HEK293 (cell line): ENCODE results near the gene GTF3C4.

ENCODE experiments used
- CTCF ChIA-PET: fragments of 350-600 bp; formaldehyde crosslinking; extraction: SDS; loops from one replicate; lab custom pipeline; 2021; ENCODE audit warnings: antibody characterized with exemption; lab: Yijun Ruan, JAX
- POLR2A ChIA-PET: fragments of 300-600 bp; formaldehyde crosslinking; extraction: SDS; loops from one replicate; lab custom pipeline; 2020; ENCODE audit warnings: antibody characterized with exemption, inconsistent platforms; lab: Yijun Ruan, JAX
- H3K27ac ChIP-seq: fragments of 200-500 bp; sonication (Bioruptor generic); 2 replicates; pipeline ENCODE4 v1.5.1; 2014; ENCODE audit warnings: low read depth, low read length, control low read depth, inconsistent platforms; ENCODE audit errors: extremely low read depth
- H3K36me3 ChIP-seq, 2 experiments: fragments of 200-500 bp in 1 of 2; sonication (Bioruptor generic) in 1 of 2; 1 replicate in 1 of 2; 2 replicates in 1 of 2; pipeline ENCODE4 v1.5.1; 2014 to 2017; ENCODE audit warnings: inconsistent platforms in 2 of 2, low read length in 2 of 2; ENCODE audit not compliant: control insufficient read depth in 2 of 2, insufficient read depth in 1 of 2
- H3K4me1 ChIP-seq: fragments of 200-500 bp; sonication (Bioruptor generic); 2 replicates; pipeline ENCODE4 v1.5.1; 2014; ENCODE audit warnings: mild to moderate bottlenecking, low read length, inconsistent platforms; ENCODE audit not compliant: control insufficient read depth, insufficient read depth
- H3K4me3 ChIP-seq: 2 replicates; pipeline ENCODE4 v1.5.1; 2011; ENCODE audit warnings: low read depth, mild to moderate bottlenecking, control low read depth, low read length, moderate library complexity
- H3K9me3 ChIP-seq: fragments of 200-500 bp; sonication (Bioruptor generic); 2 replicates; pipeline ENCODE4 v1.5.1; 2014; ENCODE audit warnings: low read depth, low read length, inconsistent platforms; ENCODE audit not compliant: control insufficient read depth, insufficient read depth
- BCL6B ChIP-seq: fragments of 450-650 bp; formaldehyde crosslinking; IDR thresholded peaks from 2 replicates; pipeline ENCODE4 v1.5.1; 2017; ENCODE audit warnings: missing biosample characterization, missing genetic modification characterization
- GLI2 ChIP-seq: fragments of 450-650 bp; formaldehyde crosslinking; IDR thresholded peaks from 2 replicates; pipeline ENCODE4; 2017; ENCODE audit warnings: missing biosample characterization, missing genetic modification characterization, low read depth, borderline replicate concordance
- GLIS2 ChIP-seq: fragments of 450-650 bp; formaldehyde crosslinking; IDR thresholded peaks from 2 replicates; pipeline ENCODE4 v1.5.1; 2016; ENCODE audit warnings: missing biosample characterization, missing genetic modification characterization
- SCRT1 ChIP-seq: fragments of 450-650 bp; formaldehyde crosslinking; IDR thresholded peaks from 2 replicates; pipeline ENCODE4 v1.5.1; 2016; ENCODE audit warnings: missing biosample characterization, missing genetic modification characterization, borderline replicate concordance
- ZBTB26 ChIP-seq: fragments of 450-650 bp; formaldehyde crosslinking; optimal IDR thresholded peaks from 2 replicates; pipeline ENCODE3; 2016; ENCODE audit warnings: missing biosample characterization, mild to moderate bottlenecking, missing genetic modification characterization
- ZBTB44 ChIP-seq: fragments of 450-650 bp; IDR thresholded peaks from 2 replicates; pipeline ENCODE4 v1.5.1; 2018; ENCODE audit warnings: missing biosample characterization, mild to moderate bottlenecking, missing genetic modification characterization
- ZBTB48 ChIP-seq: fragments of 450-650 bp; formaldehyde crosslinking; IDR thresholded peaks from 2 replicates; pipeline ENCODE4 v1.5.1; 2016; ENCODE audit warnings: missing biosample characterization, missing genetic modification characterization
- ZNF112 ChIP-seq: fragments of 450-650 bp; formaldehyde crosslinking; IDR thresholded peaks from 2 replicates; pipeline ENCODE4 v1.5.0; 2017; ENCODE audit warnings: missing biosample characterization, missing genetic modification characterization
- ZNF155 ChIP-seq: fragments of 450-650 bp; formaldehyde crosslinking; IDR thresholded peaks from 2 replicates; pipeline ENCODE4 v1.5.1; 2016; ENCODE audit warnings: missing biosample characterization, missing genetic modification characterization
- ZNF157 ChIP-seq: fragments of 450-650 bp; formaldehyde crosslinking; IDR thresholded peaks from 2 replicates; pipeline ENCODE4 v1.5.1; 2016; ENCODE audit warnings: missing biosample characterization, missing genetic modification characterization
- ZNF174 ChIP-seq: fragments of 450-650 bp; formaldehyde crosslinking; IDR thresholded peaks from 2 replicates; pipeline ENCODE4 v1.5.0; 2017; ENCODE audit warnings: missing biosample characterization, mild to moderate bottlenecking, missing genetic modification characterization
- ZNF214 ChIP-seq: fragments of 450-650 bp; formaldehyde crosslinking; IDR thresholded peaks from 2 replicates; pipeline ENCODE4 v1.5.1; 2017; ENCODE audit warnings: missing biosample characterization, mild to moderate bottlenecking, missing genetic modification characterization, borderline replicate concordance
- ZNF223 ChIP-seq: fragments of 450-650 bp; formaldehyde crosslinking; IDR thresholded peaks from 2 replicates; pipeline ENCODE4 v1.5.1; 2016; ENCODE audit warnings: missing biosample characterization, missing genetic modification characterization
- ZNF239 ChIP-seq: fragments of 450-650 bp; formaldehyde crosslinking; IDR thresholded peaks from 2 replicates; pipeline ENCODE4 v1.5.1; 2016; ENCODE audit warnings: missing biosample characterization, missing genetic modification characterization
- ZNF280D ChIP-seq: fragments of 450-650 bp; formaldehyde crosslinking; IDR thresholded peaks from 2 replicates; pipeline ENCODE4 v1.5.1; 2016; ENCODE audit warnings: missing biosample characterization, missing genetic modification characterization
- ZNF394 ChIP-seq: fragments of 450-650 bp; formaldehyde crosslinking; IDR thresholded peaks from 2 replicates; pipeline ENCODE4 v1.5.1; 2016; ENCODE audit warnings: missing biosample characterization, missing genetic modification characterization, mild to moderate bottlenecking, moderate library complexity, borderline replicate concordance
- ZNF549 ChIP-seq: fragments of 450-650 bp; IDR thresholded peaks from 2 replicates; pipeline ENCODE4 v1.5.1; 2018; ENCODE audit warnings: missing biosample characterization, missing genetic modification characterization, mild to moderate bottlenecking, inconsistent platforms, moderate library complexity
- TF ChIP-seq, protein P1 (sequence below): fragments of 450-650 bp; formaldehyde crosslinking; IDR thresholded peaks from 2 replicates; pipeline ENCODE4 v1.5.1; 2016; ENCODE audit warnings: missing biosample characterization, missing genetic modification characterization
- TF ChIP-seq, protein P2 (sequence below): fragments of 450-650 bp; formaldehyde crosslinking; conservative IDR thresholded peaks from 2 replicates; pipeline ENCODE4 v1.5.1; 2016; ENCODE audit warnings: low read depth, missing biosample characterization, missing genetic modification characterization
- TF ChIP-seq, protein P3 (sequence below): fragments of 450-650 bp; formaldehyde crosslinking; IDR thresholded peaks from 2 replicates; pipeline ENCODE4 v1.5.1; 2016; ENCODE audit warnings: missing biosample characterization, missing genetic modification characterization

GTF3C4 gene

GRCh38 chr9:132728071-132728470, 57.8 kb downstream of the GTF3C4 start:
- H3K4me1 ChIP-seq = no peaks in the 10 kb centered on the region
- no peak overlapping the region for H3K27ac ChIP-seq
- TF ChIP-seq ZNF112 (tag by site-specific recombination) (no peak), ZNF280D (tag by site-specific recombination) (no peak), SCRT1 (no peak)
- TF ChIP-seq, all 188 proteins: peak for 0
- H3K4me3 ChIP-seq = no peak overlapping the region
- ChIA-PET CTCF (interaction anchor here (0.6 kb wide), 2 partner anchors 10 to 142 kb away, joined by 3 read pairs; no protein-coding TSS in a partner anchor), POLR2A (no interaction called here)
- H3K9me3 ChIP-seq = no peaks in the 10 kb centered on the region
- H3K36me3 ChIP-seq = no peaks in the 10 kb centered on the region

- H3K36me3 ChIP-seq = no peaks in the 10 kb centered on the region
- POLR2A ChIA-PET = no interaction called here
- TF ChIP-seq, protein P1, sequence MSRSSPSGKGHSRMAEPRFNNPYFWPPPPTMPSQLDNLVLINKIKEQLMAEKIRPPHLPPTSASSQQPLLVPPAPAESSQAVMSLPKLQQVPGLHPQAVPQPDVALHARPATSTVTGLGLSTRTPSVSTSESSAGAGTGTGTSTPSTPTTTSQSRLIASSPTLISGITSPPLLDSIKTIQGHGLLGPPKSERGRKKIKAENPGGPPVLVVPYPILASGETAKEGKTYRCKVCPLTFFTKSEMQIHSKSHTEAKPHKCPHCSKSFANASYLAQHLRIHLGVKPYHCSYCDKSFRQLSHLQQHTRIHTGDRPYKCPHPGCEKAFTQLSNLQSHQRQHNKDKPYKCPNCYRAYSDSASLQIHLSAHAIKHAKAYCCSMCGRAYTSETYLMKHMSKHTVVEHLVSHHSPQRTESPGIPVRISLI (tag by site-specific recombination) = no peak
- TF ChIP-seq BCL6B (tag by site-specific recombination) (no peak), ZBTB44 (tag by site-specific recombination) (no peak), ZBTB48 (tag by site-specific recombination) (no peak), ZNF239 (tag by site-specific recombination) (no peak), ZNF223 (tag by site-specific recombination) (no peak), ZNF157 (tag by site-specific recombination) (no peak), ZNF214 (tag by site-specific recombination) (no peak), ZNF155 (tag by site-specific recombination) (no peak), ZNF174 (no peak), ZNF549 (no peak), GLIS2 (no peak), GLI2 (tag by site-specific recombination) (no peak), ZBTB26 (tag by site-specific recombination) (no peak), ZNF394 (tag by site-specific recombination) (no peak)
- TF ChIP-seq, protein P2, sequence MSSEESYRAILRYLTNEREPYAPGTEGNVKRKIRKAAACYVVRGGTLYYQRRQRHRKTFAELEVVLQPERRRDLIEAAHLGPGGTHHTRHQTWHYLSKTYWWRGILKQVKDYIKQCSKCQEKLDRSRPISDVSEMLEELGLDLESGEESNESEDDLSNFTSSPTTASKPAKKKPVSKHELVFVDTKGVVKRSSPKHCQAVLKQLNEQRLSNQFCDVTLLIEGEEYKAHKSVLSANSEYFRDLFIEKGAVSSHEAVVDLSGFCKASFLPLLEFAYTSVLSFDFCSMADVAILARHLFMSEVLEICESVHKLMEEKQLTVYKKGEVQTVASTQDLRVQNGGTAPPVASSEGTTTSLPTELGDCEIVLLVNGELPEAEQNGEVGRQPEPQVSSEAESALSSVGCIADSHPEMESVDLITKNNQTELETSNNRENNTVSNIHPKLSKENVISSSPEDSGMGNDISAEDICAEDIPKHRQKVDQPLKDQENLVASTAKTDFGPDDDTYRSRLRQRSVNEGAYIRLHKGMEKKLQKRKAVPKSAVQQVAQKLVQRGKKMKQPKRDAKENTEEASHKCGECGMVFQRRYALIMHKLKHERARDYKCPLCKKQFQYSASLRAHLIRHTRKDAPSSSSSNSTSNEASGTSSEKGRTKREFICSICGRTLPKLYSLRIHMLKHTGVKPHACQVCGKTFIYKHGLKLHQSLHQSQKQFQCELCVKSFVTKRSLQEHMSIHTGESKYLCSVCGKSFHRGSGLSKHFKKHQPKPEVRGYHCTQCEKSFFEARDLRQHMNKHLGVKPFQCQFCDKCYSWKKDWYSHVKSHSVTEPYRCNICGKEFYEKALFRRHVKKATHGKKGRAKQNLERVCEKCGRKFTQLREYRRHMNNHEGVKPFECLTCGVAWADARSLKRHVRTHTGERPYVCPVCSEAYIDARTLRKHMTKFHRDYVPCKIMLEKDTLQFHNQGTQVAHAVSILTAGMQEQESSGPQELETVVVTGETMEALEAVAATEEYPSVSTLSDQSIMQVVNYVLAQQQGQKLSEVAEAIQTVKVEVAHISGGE (tag by site-specific recombination) = no peak
- TF ChIP-seq, protein P3, sequence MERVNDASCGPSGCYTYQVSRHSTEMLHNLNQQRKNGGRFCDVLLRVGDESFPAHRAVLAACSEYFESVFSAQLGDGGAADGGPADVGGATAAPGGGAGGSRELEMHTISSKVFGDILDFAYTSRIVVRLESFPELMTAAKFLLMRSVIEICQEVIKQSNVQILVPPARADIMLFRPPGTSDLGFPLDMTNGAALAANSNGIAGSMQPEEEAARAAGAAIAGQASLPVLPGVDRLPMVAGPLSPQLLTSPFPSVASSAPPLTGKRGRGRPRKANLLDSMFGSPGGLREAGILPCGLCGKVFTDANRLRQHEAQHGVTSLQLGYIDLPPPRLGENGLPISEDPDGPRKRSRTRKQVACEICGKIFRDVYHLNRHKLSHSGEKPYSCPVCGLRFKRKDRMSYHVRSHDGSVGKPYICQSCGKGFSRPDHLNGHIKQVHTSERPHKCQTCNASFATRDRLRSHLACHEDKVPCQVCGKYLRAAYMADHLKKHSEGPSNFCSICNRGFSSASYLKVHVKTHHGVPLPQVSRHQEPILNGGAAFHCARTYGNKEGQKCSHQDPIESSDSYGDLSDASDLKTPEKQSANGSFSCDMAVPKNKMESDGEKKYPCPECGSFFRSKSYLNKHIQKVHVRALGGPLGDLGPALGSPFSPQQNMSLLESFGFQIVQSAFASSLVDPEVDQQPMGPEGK (tag by site-specific recombination) = no peak
Observed at GRCh38 chr9:132728497-132728896, 58.2 kb downstream of the GTF3C4 start.

More at GRCh38 chr9:132728497-132728896, 58.2 kb downstream of the GTF3C4 start:
- H3K4me1 ChIP-seq = no peaks in the 10 kb centered on the region
- no peak overlapping the region for H3K27ac ChIP-seq
- no peaks in the 10 kb centered on the region for H3K9me3 ChIP-seq
- CTCF ChIA-PET = interaction anchor here (0.6 kb wide), 1 partner anchor 142 kb away, joined by 3 read pairs; no protein-coding TSS in a partner anchor
- no peak overlapping the region for H3K4me3 ChIP-seq
